ENCODE results near the gene ADAMTS14.
A peak's percentile ranks its signal among the peaks of the same experiment; 100 is the strongest.
"Not testable (repeated sequence)": the region's sequence is repeated elsewhere in the genome, so short reads cannot be mapped to it uniquely, and the experiment has no call there.

The ADAMTS14 gene

GRCh38 chr10:70756700-70757360 is 84.5 kb downstream of the ADAMTS14 start:
- no peak for FAIRE-seq

DNA sequence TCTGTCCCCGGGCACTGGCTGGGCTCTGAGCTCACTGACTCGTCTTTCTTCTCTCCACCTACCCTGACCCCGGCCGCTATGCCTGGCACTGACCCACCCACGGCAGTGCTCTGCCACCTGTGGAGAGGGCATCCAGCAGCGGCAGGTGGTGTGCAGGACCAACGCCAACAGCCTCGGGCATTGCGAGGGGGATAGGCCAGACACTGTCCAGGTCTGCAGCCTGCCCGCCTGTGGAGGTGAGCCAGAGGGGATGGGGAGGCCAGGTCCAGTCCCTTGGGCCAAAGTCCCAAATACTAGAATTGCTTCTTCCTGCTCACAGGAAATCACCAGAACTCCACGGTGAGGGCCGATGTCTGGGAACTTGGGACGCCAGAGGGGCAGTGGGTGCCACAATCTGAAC is 85.5 kb downstream of the ADAMTS14 start:
- no peak for FAIRE-seq

- peak; percentile 81 for FAIRE-seq
Measured at GRCh38 chr10:70758757-70759514, 86.6 kb downstream of the ADAMTS14 start.

GRCh38 chr10:70759781-70760180 is 87.5 kb downstream of the ADAMTS14 start:
- no peak for FAIRE-seq

DNA sequence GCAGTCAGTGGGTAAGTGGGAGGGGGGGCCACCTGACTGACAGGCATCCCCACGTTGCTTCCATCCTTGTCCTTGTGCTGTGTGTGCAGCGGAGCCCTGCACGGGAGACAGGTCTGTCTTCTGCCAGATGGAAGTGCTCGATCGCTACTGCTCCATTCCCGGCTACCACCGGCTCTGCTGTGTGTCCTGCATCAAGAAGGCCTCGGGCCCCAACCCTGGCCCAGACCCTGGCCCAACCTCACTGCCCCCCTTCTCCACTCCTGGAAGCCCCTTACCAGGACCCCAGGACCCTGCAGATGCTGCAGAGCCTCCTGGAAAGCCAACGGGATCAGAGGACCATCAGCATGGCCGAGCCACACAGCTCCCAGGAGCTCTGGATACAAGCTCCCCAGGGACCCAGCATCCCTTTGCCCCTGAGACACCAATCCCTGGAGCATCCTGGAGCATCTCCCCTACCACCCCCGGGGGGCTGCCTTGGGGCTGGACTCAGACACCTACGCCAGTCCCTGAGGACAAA is 88.0 kb downstream of the ADAMTS14 start:
- no peak for FAIRE-seq

DNA sequence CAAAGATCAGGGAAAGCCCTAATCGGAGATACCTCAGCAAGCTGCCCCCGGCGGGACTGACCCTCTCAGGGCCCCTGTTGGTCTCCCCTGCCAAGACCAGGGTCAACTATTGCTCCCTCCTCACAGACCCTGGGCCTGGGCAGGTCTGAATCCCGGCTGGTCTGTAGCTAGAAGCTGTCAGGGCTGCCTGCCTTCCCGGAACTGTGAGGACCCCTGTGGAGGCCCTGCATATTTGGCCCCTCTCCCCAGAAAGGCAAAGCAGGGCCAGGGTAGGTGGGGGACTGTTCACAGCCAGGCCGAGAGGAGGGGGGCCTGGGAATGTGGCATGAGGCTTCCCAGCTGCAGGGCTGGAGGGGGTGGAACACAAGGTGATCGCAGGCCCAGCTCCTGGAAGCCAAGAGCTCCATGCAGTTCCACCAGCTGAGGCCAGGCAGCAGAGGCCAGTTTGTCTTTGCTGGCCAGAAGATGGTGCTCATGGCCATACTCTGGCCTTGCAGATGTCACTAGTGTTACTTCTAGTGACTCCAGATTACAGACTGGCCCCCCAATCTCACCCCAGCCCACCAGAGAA is 88.8 kb downstream of the ADAMTS14 start:
- FAIRE-seq = no peak

DNA sequence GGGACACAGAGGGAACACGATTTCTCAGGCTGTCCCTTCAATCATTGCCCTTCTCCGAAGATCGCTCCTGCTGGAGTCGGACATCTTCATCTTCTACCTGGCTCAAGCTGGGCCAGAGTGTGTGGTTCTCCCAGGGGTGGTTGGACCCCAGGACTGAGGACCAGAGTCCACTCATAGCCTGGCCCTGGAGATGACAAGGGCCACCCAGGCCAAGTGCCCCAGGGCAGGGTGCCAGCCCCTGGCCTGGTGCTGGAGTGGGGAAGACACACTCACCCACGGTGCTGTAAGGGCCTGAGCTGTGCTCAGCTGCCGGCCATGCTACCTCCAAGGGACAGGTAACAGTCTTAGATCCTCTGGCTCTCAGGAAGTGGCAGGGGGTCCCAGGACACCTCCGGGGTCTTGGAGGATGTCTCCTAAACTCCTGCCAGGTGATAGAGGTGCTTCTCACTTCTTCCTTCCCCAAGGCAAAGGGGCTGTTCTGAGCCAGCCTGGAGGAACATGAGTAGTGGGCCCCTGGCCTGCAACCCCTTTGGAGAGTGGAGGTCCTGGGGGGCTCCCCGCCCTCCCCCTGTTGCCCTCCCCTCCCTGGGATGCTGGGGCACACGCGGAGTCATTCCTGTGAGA is 89.5 kb downstream of the ADAMTS14 start:
- no peak for FAIRE-seq

- FAIRE-seq = no peak
Measured at GRCh38 chr10:70762441-70763175, 90.3 kb downstream of the ADAMTS14 start.

GRCh38 chr10:70763567-70763966 is 91.3 kb downstream of the ADAMTS14 start:
- FAIRE-seq = no peak

- no peak for FAIRE-seq
Measured at GRCh38 chr10:70765794-70766594, 93.7 kb downstream of the ADAMTS14 start.

GRCh38 chr10:70768026-70768685 is 95.8 kb downstream of the ADAMTS14 start:
- FAIRE-seq = not testable (repeated sequence)

- no peak for FAIRE-seq
Measured at GRCh38 chr10:70769121-70769520, 96.8 kb downstream of the ADAMTS14 start.

DNA sequence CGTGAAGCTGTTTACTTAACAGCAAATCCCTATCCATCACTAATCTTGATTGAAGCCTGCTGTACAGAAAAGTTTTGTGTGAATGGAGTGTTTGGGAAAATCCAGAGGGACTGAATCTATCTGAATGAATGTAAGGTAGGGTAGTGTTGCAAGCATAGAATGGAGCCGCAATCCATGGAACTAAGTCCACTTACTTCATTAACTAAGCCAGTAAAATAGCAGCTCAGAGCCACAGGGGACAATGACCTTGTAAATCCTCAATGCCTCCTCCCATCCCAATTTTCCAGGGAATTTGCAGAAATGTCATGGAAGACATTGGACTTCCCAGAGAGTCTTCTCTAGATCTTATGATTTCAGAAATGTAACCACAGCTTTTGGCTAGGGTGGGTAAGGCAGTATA is 97.7 kb downstream of the ADAMTS14 start:
- no peak for FAIRE-seq

- not testable (repeated sequence) for FAIRE-seq
Measured at GRCh38 chr10:70770516-70770915, 98.2 kb downstream of the ADAMTS14 start.

DNA sequence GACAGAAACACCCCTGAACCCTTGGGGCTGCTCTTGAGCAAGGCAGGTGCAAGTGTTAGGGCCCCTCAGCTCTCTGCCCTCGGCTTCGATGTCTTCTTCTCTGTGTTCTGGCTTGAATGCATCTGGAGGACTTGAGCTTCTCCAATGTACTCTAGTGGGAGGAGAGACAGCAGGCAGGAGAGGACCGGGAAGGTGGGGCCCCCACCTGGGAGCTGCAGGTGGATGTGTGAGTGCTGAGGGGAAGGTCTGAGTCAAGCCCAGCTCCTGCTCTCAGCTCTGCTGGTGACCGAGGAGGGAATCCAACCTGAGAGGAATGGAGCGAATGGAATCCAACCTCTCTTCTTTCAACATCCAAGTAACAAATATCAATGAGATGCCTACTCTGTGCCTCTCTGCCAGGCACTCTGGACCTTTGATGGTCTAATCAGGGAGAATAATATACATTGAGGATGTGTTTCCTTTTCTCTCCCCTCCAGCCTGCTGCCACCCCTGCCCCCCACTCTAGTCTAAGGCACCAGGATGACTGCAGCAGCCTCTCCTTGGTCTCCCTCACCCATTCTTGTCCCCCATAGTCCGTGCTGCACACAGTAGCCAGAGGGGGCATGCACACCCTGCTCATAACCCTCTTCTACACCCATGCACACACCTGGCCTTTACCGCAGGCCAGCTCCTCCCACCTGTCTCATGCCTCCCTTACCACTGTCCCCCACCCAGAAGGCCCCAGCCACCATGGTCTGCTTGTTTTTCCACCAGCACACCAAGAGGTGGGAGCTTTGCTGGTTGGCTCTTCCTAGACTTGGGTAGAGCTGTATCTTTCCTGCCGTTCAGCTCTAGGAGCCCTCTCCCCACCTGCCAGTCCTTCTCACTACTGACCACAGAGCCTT is 99.2 kb downstream of the ADAMTS14 start:
- FAIRE-seq = no peak

- no peak for FAIRE-seq
Measured at GRCh38 chr10:70772627-70773026, 100.3 kb downstream of the ADAMTS14 start.

- FAIRE-seq = no peak
Measured at GRCh38 chr10:70773461-70773860, 101.2 kb downstream of the ADAMTS14 start.

- no peak for FAIRE-seq
Measured at GRCh38 chr10:70773965-70774809, 101.9 kb downstream of the ADAMTS14 start.

Data from G401.6 (cell line).